WERI-Rb-1 (cell line): ENCODE results near the gene SPECC1L.

ENCODE experiments used
- DNase-seq: peaks from one replicate; pipeline ENCODE4 v3.0.0-alpha.2; 2020
- H3K27ac ChIP-seq: fragments of 250-450 bp; sonication (Bioruptor Pico); 2 replicates; pipeline ENCODE4 v1.5.1; 2020; ENCODE audit warnings: mild to moderate bottlenecking, moderate library complexity
- H3K27me3 ChIP-seq: fragments of 250-450 bp; sonication (Bioruptor Pico); 2 replicates; pipeline ENCODE4 v1.5.1; 2021; ENCODE audit warnings: mild to moderate bottlenecking, low read depth, moderate library complexity; ENCODE audit not compliant: insufficient read depth, severe bottlenecking
- H3K36me3 ChIP-seq: fragments of 250-450 bp; sonication (Bioruptor Pico); 2 replicates; pipeline ENCODE4 v1.5.1; 2020; ENCODE audit warnings: mild to moderate bottlenecking, moderate library complexity
- H3K4me3 ChIP-seq: 2 replicates; pipeline ENCODE4 v1.5.1; 2011; ENCODE audit warnings: low read depth, mild to moderate bottlenecking, control low read depth, low read length
- H3K9me3 ChIP-seq: fragments of 250-450 bp; sonication (Bioruptor Pico); 2 replicates; pipeline ENCODE4 v1.5.1; 2021; ENCODE audit warnings: mild to moderate bottlenecking, moderate library complexity; ENCODE audit not compliant: severe bottlenecking
- CTCF ChIP-seq: IDR thresholded peaks from 2 replicates; pipeline ENCODE4 v1.5.1; 2011; ENCODE audit warnings: low read depth, mild to moderate bottlenecking, control low read depth, inconsistent platforms, low read length

Gene SPECC1L

GRCh38 chr22:24335496-24335895 lies 64.9 kb downstream of the SPECC1L start:
- no peak for TF ChIP-seq CTCF
- no peak for DNase-seq
- H3K36me3 ChIP-seq: peaks cover 83% of the 10 kb centered on the region

GRCh38 chr22:24337894-24338645 lies 67.4 kb downstream of the SPECC1L start:
- H3K36me3 ChIP-seq: peaks cover 85% of the 10 kb centered on the region
- no peak for TF ChIP-seq CTCF
- H3K4me3 ChIP-seq: no peak overlapping the region
- H3K27me3 ChIP-seq: no peaks in the 10 kb centered on the region
- DNase-seq: no peak
- H3K27ac ChIP-seq: no peak overlapping the region
- no peaks in the 10 kb centered on the region for H3K9me3 ChIP-seq

More at GRCh38 chr22:24335496-24335895, 64.9 kb downstream of the SPECC1L start:
- Histone ChIP-seq H3K9me3 (no peaks in the 10 kb centered on the region), H3K27me3 (no peaks in the 10 kb centered on the region), H3K27ac (no peak overlapping the region), H3K4me3 (no peak overlapping the region)

- H3K27ac ChIP-seq: no peak overlapping the region
- H3K36me3 ChIP-seq: peaks cover 82% of the 10 kb centered on the region
These were observed 68.3 kb downstream of the SPECC1L start for GRCh38 chr22:24338726-24339451.

GRCh38 chr22:24339452-24339747 lies 68.8 kb downstream of the SPECC1L start:
- no peak overlapping the region for H3K4me3 ChIP-seq
- H3K9me3 ChIP-seq: no peaks in the 10 kb centered on the region
- H3K27ac ChIP-seq: no peak overlapping the region
- H3K36me3 ChIP-seq: peaks cover 80% of the 10 kb centered on the region
- H3K27me3 ChIP-seq: no peaks in the 10 kb centered on the region
- DNase-seq: no peak
- no peak for TF ChIP-seq CTCF

More at GRCh38 chr22:24338726-24339451, 68.3 kb downstream of the SPECC1L start:
- DNase-seq: no peak
- H3K9me3 ChIP-seq: no peaks in the 10 kb centered on the region
- no peak for TF ChIP-seq CTCF
- H3K27me3 ChIP-seq: no peaks in the 10 kb centered on the region
- H3K4me3 ChIP-seq: no peak overlapping the region

- Histone ChIP-seq H3K4me3 (no peak overlapping the region), H3K36me3 (peaks cover 75% of the 10 kb centered on the region), H3K27me3 (no peaks in the 10 kb centered on the region), H3K9me3 (no peaks in the 10 kb centered on the region), H3K27ac (no peak overlapping the region)
- no peak for TF ChIP-seq CTCF
- no peak for DNase-seq
These were observed 71.0 kb downstream of the SPECC1L start for GRCh38 chr22:24341627-24342026.
